ENCODE results near the gene CCDC192. TPM values are rescaled to one million over a fixed set of nuclear protein-coding genes. Genes with fewer than 3 reads are reported as not detected.

Gene CCDC192
- total RNA-seq, 1 donor from 2014 or later = not detected

DNA sequence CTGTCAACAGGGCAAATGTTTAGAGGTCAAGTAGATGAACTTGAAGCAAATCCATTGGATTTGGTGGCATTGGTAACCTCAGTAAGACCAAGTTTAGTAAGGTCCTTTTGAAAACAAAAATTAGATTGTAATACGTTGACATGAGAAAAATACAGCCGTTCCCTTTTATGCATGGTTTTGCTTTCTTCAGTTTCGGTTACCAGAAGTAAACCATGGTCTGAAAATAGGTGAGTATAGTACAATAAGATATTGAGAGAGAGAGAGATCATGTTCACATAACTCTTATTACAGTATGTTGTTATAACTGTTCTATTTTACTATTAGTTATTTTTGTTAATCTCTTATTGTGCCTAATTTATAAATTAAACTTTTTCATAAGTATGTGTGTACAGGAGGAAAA is 223.8 kb downstream of the CCDC192 start:
- H3K4me2 ChIP-seq = no peak overlapping the region
- TF ChIP-seq EZH2phosphoT487 (IDR thresholded peaks at IDR 0.05) (no peak), EZH2 (IDR thresholded peaks at IDR 0.05) (no peak)
- TF ChIP-seq, protein P1, sequence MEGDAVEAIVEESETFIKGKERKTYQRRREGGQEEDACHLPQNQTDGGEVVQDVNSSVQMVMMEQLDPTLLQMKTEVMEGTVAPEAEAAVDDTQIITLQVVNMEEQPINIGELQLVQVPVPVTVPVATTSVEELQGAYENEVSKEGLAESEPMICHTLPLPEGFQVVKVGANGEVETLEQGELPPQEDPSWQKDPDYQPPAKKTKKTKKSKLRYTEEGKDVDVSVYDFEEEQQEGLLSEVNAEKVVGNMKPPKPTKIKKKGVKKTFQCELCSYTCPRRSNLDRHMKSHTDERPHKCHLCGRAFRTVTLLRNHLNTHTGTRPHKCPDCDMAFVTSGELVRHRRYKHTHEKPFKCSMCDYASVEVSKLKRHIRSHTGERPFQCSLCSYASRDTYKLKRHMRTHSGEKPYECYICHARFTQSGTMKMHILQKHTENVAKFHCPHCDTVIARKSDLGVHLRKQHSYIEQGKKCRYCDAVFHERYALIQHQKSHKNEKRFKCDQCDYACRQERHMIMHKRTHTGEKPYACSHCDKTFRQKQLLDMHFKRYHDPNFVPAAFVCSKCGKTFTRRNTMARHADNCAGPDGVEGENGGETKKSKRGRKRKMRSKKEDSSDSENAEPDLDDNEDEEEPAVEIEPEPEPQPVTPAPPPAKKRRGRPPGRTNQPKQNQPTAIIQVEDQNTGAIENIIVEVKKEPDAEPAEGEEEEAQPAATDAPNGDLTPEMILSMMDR (IDR thresholded peaks at IDR 0.05) = no peak
- no peaks in the 10 kb centered on the region for H3K36me3 ChIP-seq
- no peak overlapping the region for H3K4me3 Mint-ChIP-seq
- H3K9me3 Mint-ChIP-seq = peaks cover 4% of the 10 kb centered on the region
- no peaks in the 10 kb centered on the region for H3F3A ChIP-seq (ENCODE audit: low read depth)
- H3K4me1 ChIP-seq = peaks cover 8% of the 10 kb centered on the region
- no peaks in the 10 kb centered on the region for H3K36me3 Mint-ChIP-seq
- no peak for DNase-seq (ENCODE audit: low spot score)
- no peak overlapping the region for H3K27ac Mint-ChIP-seq
- H3K4me3 ChIP-seq = no peak overlapping the region
- no peak overlapping the region for H3K27ac ChIP-seq
- H4K20me1 ChIP-seq (ENCODE audit: low read depth) = no peaks in the 10 kb centered on the region
- no peak overlapping the region for H3K9ac ChIP-seq
- no peak overlapping the region for H2AFZ ChIP-seq (replicated peaks)
- H3K79me2 ChIP-seq (ENCODE audit: low read depth) = no peaks in the 10 kb centered on the region
- peaks cover 9% of the 10 kb centered on the region for H3K4me1 Mint-ChIP-seq
- H3K27me3 Mint-ChIP-seq (ENCODE audit: insufficient read depth, low read depth) = peaks cover 2% of the 10 kb centered on the region
- no peaks in the 10 kb centered on the region for H3K9me3 ChIP-seq (ENCODE audit: low read depth)
- peaks cover 23% of the 10 kb centered on the region for H3K27me3 ChIP-seq

DNA sequence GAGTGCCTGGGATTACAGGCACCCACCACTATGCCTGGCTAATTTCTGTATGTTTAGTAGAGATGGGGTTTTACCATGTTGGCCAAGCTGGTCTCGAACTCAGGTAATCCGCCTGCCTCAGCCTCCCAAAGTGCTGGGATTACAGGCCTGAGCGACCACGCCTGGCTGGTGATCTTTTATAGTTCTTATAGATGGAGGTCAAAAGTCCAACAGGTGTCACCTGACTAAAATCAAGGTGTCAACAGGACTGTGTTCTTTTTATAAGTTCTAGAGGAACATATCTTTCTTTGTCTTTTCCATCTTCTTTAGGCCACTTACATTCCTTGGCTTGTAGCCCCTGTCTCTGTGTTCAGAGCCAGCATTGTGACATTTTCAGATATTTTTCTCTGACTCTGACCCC is 224.9 kb downstream of the CCDC192 start:
- no peak for TF ChIP-seq EZH2phosphoT487 (IDR thresholded peaks at IDR 0.05)
- TF ChIP-seq, protein P1 (IDR thresholded peaks at IDR 0.05) = no peak
- TF ChIP-seq EZH2 (IDR thresholded peaks at IDR 0.05) = no peak
- Mint-ChIP-seq H3K4me3 (no peak overlapping the region), H3K27me3 (ENCODE audit: insufficient read depth, low read depth) (no peaks in the 10 kb centered on the region), H3K9me3 (peaks cover 8% of the 10 kb centered on the region), H3K27ac (no peak overlapping the region), H3K36me3 (no peaks in the 10 kb centered on the region), H3K4me1 (peaks cover 9% of the 10 kb centered on the region)
- Histone ChIP-seq H3K79me2 (ENCODE audit: low read depth) (no peaks in the 10 kb centered on the region), H2AFZ (replicated peaks) (no peak overlapping the region), H3K4me1 (peaks cover 8% of the 10 kb centered on the region), H4K20me1 (ENCODE audit: low read depth) (no peaks in the 10 kb centered on the region), H3K4me2 (no peak overlapping the region), H3K36me3 (no peaks in the 10 kb centered on the region), H3K27ac (no peak overlapping the region), H3K9me3 (ENCODE audit: low read depth) (no peaks in the 10 kb centered on the region), H3K27me3 (peaks cover 34% of the 10 kb centered on the region), H3K4me3 (no peak overlapping the region), H3F3A (ENCODE audit: low read depth) (no peaks in the 10 kb centered on the region), H3K9ac (no peak overlapping the region)
- no peak for DNase-seq (ENCODE audit: low spot score)

DNA sequence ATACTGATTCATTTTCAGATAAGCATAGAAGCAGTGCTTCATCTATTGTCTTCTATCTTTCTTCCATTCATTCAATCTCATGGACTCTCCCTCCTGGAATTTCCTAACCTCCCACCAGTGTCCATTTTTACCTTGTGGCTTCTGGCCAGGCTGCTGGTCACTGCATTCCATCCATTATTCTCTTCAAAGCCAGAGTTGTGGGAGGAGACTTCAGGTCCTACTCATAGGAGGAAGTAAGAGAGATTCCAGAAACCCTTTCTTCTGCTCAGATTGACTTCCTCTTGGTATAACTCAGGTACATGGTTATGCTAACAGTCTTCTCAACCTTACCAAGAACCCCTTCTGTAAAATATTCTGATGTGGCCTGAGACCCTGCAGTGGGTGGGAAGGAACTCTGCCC is 227.1 kb downstream of the CCDC192 start:
- Mint-ChIP-seq H3K4me1 (peaks cover 17% of the 10 kb centered on the region), H3K4me3 (no peak overlapping the region), H3K9me3 (peaks cover 9% of the 10 kb centered on the region), H3K27me3 (ENCODE audit: insufficient read depth, low read depth) (no peaks in the 10 kb centered on the region), H3K36me3 (no peaks in the 10 kb centered on the region), H3K27ac (no peak overlapping the region)
- H2AFZ ChIP-seq (replicated peaks) = no peak overlapping the region
- H3K4me2 ChIP-seq = no peak overlapping the region
- no peak overlapping the region for H3K4me3 ChIP-seq
- H3K4me1 ChIP-seq = peaks cover 26% of the 10 kb centered on the region
- no peaks in the 10 kb centered on the region for H4K20me1 ChIP-seq (ENCODE audit: low read depth)
- no peak overlapping the region for H3K9ac ChIP-seq
- H3K27ac ChIP-seq = no peak overlapping the region
- TF ChIP-seq EZH2 (IDR thresholded peaks at IDR 0.05) (no peak), EZH2phosphoT487 (IDR thresholded peaks at IDR 0.05) (no peak)
- TF ChIP-seq, protein P1 (IDR thresholded peaks at IDR 0.05) = no peak
- no peaks in the 10 kb centered on the region for H3K9me3 ChIP-seq (ENCODE audit: low read depth)
- no peak for DNase-seq (ENCODE audit: low spot score)
- H3K79me2 ChIP-seq (ENCODE audit: low read depth) = no peaks in the 10 kb centered on the region
- no peaks in the 10 kb centered on the region for H3K36me3 ChIP-seq
- H3F3A ChIP-seq (ENCODE audit: low read depth) = peaks cover 9% of the 10 kb centered on the region
- peaks cover 54% of the 10 kb centered on the region for H3K27me3 ChIP-seq
